ENCODE data around the gene LGR5. TPM values are rescaled to one million over a fixed set of nuclear protein-coding genes. Genes with fewer than 3 reads are reported as not detected.

The LGR5 gene, protein sequence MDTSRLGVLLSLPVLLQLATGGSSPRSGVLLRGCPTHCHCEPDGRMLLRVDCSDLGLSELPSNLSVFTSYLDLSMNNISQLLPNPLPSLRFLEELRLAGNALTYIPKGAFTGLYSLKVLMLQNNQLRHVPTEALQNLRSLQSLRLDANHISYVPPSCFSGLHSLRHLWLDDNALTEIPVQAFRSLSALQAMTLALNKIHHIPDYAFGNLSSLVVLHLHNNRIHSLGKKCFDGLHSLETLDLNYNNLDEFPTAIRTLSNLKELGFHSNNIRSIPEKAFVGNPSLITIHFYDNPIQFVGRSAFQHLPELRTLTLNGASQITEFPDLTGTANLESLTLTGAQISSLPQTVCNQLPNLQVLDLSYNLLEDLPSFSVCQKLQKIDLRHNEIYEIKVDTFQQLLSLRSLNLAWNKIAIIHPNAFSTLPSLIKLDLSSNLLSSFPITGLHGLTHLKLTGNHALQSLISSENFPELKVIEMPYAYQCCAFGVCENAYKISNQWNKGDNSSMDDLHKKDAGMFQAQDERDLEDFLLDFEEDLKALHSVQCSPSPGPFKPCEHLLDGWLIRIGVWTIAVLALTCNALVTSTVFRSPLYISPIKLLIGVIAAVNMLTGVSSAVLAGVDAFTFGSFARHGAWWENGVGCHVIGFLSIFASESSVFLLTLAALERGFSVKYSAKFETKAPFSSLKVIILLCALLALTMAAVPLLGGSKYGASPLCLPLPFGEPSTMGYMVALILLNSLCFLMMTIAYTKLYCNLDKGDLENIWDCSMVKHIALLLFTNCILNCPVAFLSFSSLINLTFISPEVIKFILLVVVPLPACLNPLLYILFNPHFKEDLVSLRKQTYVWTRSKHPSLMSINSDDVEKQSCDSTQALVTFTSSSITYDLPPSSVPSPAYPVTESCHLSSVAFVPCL
- total RNA-seq, result under 1 TPM in 1 of 4 donors, not detected in 3; 0.21 TPM

DNA sequence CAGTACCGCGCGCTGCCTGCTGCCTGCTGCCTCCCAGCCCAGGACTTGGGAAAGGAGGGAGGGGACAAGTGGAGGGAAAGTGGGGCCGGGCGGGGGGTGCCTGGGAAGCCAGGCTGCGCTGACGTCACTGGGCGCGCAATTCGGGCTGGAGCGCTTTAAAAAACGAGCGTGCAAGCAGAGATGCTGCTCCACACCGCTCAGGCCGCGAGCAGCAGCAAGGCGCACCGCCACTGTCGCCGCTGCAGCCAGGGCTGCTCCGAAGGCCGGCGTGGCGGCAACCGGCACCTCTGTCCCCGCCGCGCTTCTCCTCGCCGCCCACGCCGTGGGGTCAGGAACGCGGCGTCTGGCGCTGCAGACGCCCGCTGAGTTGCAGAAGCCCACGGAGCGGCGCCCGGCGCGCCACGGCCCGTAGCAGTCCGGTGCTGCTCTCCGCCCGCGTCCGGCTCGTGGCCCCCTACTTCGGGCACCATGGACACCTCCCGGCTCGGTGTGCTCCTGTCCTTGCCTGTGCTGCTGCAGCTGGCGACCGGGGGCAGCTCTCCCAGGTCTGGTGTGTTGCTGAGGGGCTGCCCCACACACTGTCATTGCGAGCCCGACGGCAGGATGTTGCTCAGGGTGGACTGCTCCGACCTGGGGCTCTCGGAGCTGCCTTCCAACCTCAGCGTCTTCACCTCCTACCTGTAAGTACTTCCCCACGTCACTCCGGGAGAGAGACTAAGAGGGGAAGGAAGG lies at the start of gene LGR5:
Gene LGR5, plus strand, starts transcription at position 186 of the 732 bp plus-strand sequence. Its CDS starts 283 bp downstream, at position 469.
- H3K4me3 ChIP-seq, result peak within 1 kb of the TSS; percentile 18 to 59 (median 36)
- H3K4me1 ChIP-seq, result peaks cover 15 to 27% (median 16%) of the 10 kb centered on the region in 3 donors
- DNase-seq, result no peak
- no peak for TF ChIP-seq POLR2A (IDR thresholded peaks at IDR 0.05)
- TF ChIP-seq, protein P1, sequence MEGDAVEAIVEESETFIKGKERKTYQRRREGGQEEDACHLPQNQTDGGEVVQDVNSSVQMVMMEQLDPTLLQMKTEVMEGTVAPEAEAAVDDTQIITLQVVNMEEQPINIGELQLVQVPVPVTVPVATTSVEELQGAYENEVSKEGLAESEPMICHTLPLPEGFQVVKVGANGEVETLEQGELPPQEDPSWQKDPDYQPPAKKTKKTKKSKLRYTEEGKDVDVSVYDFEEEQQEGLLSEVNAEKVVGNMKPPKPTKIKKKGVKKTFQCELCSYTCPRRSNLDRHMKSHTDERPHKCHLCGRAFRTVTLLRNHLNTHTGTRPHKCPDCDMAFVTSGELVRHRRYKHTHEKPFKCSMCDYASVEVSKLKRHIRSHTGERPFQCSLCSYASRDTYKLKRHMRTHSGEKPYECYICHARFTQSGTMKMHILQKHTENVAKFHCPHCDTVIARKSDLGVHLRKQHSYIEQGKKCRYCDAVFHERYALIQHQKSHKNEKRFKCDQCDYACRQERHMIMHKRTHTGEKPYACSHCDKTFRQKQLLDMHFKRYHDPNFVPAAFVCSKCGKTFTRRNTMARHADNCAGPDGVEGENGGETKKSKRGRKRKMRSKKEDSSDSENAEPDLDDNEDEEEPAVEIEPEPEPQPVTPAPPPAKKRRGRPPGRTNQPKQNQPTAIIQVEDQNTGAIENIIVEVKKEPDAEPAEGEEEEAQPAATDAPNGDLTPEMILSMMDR (IDR thresholded peaks at IDR 0.05), result no peak
- intact Hi-C loops (cut with DNase I), result no loop called here
- no peak within 1 kb of the TSS for H3K27ac ChIP-seq
- peaks cover 0 to 10% (median 9%) of the 10 kb centered on the region in 3 donors for H3K9me3 ChIP-seq
- peaks cover 8 to 79% (median 11%) of the 10 kb centered on the region in 4 donors for H3K27me3 ChIP-seq
- no peaks in the 10 kb centered on the region for H3K36me3 ChIP-seq
- WGBS, 2 donors, result 3% methylated on average over 8 of the region's 65 CpGs; no CpG with 5 or more reads in 1 of the 2 donors

DNA sequence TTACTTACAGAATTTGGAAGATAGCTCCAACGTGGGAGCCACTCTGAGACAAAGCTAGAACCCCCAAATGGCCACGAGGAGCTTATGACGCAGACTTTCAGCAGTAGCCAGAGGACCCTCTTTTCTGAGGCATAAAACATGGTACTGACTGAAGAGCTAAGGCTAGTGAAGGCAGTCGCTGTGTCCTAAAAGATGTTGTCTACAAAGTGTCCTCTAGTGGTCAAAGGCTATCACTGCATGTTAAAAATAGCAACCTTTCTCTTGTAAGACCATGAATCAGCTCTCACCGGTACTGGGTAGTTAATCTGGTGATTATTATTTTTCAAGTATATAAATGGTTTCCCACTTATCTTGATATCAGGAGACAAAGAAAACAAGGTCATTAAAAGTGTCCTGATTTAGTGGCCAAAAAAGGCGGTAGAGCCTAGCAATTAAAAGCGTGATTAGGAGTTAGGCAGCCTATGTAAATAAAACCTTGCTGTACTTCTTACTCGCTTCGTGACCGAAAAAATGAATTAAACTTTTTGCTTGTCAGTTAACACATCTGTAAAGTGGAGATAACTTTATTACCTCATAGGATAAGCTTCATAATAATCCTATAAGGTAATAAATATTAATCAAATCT lies 47.0 kb upstream of the LGR5 start:
- TF ChIP-seq POLR2A (IDR thresholded peaks at IDR 0.05), result no peak
- TF ChIP-seq, protein P1 (IDR thresholded peaks at IDR 0.05), result peak; percentile 31 to 80 (median 74)
- no peaks in the 10 kb centered on the region for H3K27me3 ChIP-seq
- intact Hi-C loops (cut with DNase I), result loop anchor here (5.0 kb wide), 1 partner anchor 175 kb away; no protein-coding TSS in a partner anchor
- no peaks in the 10 kb centered on the region for H3K36me3 ChIP-seq
- no peaks in the 10 kb centered on the region for H3K4me1 ChIP-seq
- 33 to 48% methylated on average over 10 of the region's 10 CpGs for WGBS, 2 donors
- H3K4me3 ChIP-seq, result no peak overlapping the region
- no peaks in the 10 kb centered on the region for H3K9me3 ChIP-seq
- H3K27ac ChIP-seq, result no peak overlapping the region
- no peak for DNase-seq

DNA sequence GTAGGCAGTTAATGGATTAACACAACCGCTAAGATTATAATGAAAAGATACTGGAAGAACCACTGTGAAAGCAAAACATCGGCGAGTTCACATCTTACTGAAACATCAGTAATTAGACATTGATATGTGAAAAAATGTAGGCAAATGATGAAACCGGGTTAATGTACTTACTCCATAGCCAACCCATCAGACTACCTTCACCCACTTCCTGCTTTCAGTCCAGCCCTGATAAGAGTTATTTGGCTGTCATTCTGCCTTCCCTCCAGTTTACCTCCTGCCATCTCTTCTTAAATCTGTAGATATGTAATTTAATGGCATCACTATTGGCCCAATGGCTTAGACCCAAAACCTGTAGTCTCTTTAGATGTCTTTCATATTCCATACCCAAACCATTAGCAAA lies 46.0 kb upstream of the LGR5 start:
- TF ChIP-seq POLR2A (IDR thresholded peaks at IDR 0.05), result no peak
- TF ChIP-seq, protein P1 (IDR thresholded peaks at IDR 0.05), result no peak
- WGBS, 2 donors, result 55 to 60% methylated on average over 4 of the region's 4 CpGs
- intact Hi-C loops (cut with DNase I), result loop anchor here (5.0 kb wide), 1 partner anchor 176 kb away; no protein-coding TSS in a partner anchor

DNA sequence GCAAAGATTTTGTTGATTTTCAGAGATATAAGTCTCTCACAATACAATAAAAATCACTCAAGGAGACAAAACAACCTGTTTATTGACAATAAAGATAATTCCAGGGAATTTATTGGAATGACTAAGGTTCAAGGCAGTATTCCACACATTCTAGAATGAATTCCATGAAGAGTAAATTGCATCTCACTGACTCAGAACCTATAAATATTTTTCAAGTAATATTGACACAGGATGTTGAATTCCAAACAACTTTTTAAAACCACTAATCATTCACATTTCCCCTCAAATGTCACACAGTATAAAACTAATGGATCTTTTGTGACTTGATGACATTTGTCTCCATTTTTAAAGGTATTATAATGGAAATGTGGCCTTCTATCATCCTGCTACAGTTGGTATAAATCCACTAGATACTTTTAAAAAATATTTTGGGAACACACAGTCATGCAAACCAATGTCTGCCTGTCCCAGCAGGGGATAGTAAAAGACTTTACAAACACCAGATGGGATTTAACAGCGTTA lies 42.1 kb upstream of the LGR5 start:
- DNase-seq, result no peak
- Histone ChIP-seq H3K4me3 (no peak overlapping the region), H3K27me3 (no peaks in the 10 kb centered on the region), H3K9me3 (no peaks in the 10 kb centered on the region), H3K27ac (no peak overlapping the region), H3K36me3 (no peaks in the 10 kb centered on the region), H3K4me1 (no peaks in the 10 kb centered on the region)
- 67 to 76% methylated on average over 1 of the region's 1 CpG for whole genome bisulfite sequencing, 2 donors
- TF ChIP-seq, protein P1 (IDR thresholded peaks at IDR 0.05), result no peak
- no peak for TF ChIP-seq POLR2A (IDR thresholded peaks at IDR 0.05)
- intact Hi-C loops (cut with DNase I), result no loop called here

More for the DNA sequence above, 46.0 kb upstream of the LGR5 start:
- Histone ChIP-seq H3K27me3 (no peaks in the 10 kb centered on the region), H3K4me3 (no peak overlapping the region), H3K4me1 (no peaks in the 10 kb centered on the region), H3K9me3 (no peaks in the 10 kb centered on the region), H3K27ac (no peak overlapping the region), H3K36me3 (no peaks in the 10 kb centered on the region)
- DNase-seq, result no peak

Measured in esophagus squamous epithelium (tissue), 5 donors.